GM12864 (cell line): Measurements from ENCODE around the gene AGO3.

Source experiments
- DNase-seq: peaks from one replicate; pipeline ENCODE4 v3.0.0-alpha.2; 2011; ENCODE audit warnings: low read depth
- H3K4me3 ChIP-seq: 2 replicates; pipeline ENCODE4 v1.5.1; 2011; ENCODE audit warnings: mild to moderate bottlenecking, low read depth, low read length, control low read depth
- TF ChIP-seq, protein P1 (sequence below): IDR thresholded peaks from 2 replicates; pipeline ENCODE4 v1.5.1; 2011; ENCODE audit warnings: low read depth, mild to moderate bottlenecking, moderate library complexity, low read length, control low read depth, inconsistent platforms; ENCODE audit errors: missing control alignments

AGO3 gene

DNA sequence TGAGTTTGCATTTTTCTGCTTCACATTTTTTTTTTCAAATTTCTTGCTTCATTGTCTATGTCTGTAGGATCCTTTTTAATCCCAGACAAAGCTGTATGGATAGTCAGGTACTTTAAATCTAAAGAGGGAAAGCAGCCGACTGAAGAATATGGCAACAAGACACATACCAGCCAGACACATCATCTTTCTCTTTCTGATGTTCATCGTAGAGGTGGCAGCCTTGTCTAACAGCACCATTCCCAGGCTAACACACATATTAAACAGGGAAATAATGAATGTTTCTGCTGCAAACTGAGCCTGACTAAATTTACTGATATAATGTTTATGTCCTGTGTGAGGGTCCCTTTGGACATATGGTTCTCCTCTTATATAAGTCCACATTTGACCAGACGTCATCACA, 149.3 kb downstream of the AGO3 start:
- DNase-seq = no peak
- TF ChIP-seq, protein P1, sequence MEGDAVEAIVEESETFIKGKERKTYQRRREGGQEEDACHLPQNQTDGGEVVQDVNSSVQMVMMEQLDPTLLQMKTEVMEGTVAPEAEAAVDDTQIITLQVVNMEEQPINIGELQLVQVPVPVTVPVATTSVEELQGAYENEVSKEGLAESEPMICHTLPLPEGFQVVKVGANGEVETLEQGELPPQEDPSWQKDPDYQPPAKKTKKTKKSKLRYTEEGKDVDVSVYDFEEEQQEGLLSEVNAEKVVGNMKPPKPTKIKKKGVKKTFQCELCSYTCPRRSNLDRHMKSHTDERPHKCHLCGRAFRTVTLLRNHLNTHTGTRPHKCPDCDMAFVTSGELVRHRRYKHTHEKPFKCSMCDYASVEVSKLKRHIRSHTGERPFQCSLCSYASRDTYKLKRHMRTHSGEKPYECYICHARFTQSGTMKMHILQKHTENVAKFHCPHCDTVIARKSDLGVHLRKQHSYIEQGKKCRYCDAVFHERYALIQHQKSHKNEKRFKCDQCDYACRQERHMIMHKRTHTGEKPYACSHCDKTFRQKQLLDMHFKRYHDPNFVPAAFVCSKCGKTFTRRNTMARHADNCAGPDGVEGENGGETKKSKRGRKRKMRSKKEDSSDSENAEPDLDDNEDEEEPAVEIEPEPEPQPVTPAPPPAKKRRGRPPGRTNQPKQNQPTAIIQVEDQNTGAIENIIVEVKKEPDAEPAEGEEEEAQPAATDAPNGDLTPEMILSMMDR = no peak
- H3K4me3 ChIP-seq = no peak overlapping the region

GRCh38 chr1:36080801-36081200, 149.9 kb downstream of the AGO3 start:
- H3K4me3 ChIP-seq = no peak overlapping the region
- TF ChIP-seq, protein P1 = no peak
- DNase-seq = no peak

DNA sequence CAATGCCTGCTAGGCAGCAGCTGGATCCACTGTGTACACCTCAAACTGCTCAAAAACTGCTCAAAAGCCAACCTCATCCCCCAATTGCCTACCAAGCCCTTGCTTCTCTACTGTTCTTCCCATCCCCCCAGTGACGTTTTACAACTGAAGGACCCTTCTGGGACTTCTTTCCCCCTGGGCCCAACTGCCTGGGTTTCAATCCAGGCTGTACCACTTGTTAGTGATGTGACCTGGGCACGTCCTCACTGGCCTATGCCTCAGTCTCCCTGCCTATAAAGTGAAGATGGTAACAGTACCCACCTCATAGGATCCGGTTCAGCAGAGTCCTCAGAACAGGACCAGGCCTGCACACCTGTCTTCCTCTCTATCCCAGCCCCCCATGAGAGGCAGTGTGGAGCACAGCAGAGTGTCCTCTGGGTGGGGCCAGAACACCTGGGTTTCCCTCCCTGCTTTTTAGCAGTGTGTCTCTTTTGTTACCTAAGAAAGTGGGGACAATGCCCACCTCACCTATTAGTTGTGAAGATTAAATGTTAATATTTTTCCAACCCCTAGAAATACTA, 151.1 kb downstream of the AGO3 start:
- no peak for DNase-seq
- no peak overlapping the region for H3K4me3 ChIP-seq
- TF ChIP-seq, protein P1 = no peak

GRCh38 chr1:36083219-36083618, 152.3 kb downstream of the AGO3 start:
- TF ChIP-seq, protein P1 = no peak
- no peak for DNase-seq
- no peak overlapping the region for H3K4me3 ChIP-seq

- TF ChIP-seq, protein P1 = no peak
- peak within 1 kb of the TSS; percentile 43 for H3K4me3 ChIP-seq
- DNase-seq = no peak
Observed at GRCh38 chr1:36083635-36084496, 153.0 kb downstream of the AGO3 start, which contains the start of gene TEKT2. TSS of gene TEKT2 (plus strand) at chr1:36084094. CDS start at chr1:36084922, 828 bp downstream.

- no peak overlapping the region; the same call in 1 of the 2 replicates for H3K4me3 ChIP-seq
- TF ChIP-seq, protein P1 = no peak
- no peak for DNase-seq
Observed at GRCh38 chr1:36084497-36085115, 153.7 kb downstream of the AGO3 start.
